Right hindlimb (tissue), 1 donor: ENCODE measurements around the gene PYDC1.
"Not testable (repeated sequence)": the region's sequence is repeated elsewhere in the genome, so short reads cannot be mapped to it uniquely, and the experiment has no call there.

ENCODE experiments used
- DNase-seq: peaks from one replicate; pipeline ENCODE4 v3.0.0-alpha.2; 2018

Gene PYDC1

DNA sequence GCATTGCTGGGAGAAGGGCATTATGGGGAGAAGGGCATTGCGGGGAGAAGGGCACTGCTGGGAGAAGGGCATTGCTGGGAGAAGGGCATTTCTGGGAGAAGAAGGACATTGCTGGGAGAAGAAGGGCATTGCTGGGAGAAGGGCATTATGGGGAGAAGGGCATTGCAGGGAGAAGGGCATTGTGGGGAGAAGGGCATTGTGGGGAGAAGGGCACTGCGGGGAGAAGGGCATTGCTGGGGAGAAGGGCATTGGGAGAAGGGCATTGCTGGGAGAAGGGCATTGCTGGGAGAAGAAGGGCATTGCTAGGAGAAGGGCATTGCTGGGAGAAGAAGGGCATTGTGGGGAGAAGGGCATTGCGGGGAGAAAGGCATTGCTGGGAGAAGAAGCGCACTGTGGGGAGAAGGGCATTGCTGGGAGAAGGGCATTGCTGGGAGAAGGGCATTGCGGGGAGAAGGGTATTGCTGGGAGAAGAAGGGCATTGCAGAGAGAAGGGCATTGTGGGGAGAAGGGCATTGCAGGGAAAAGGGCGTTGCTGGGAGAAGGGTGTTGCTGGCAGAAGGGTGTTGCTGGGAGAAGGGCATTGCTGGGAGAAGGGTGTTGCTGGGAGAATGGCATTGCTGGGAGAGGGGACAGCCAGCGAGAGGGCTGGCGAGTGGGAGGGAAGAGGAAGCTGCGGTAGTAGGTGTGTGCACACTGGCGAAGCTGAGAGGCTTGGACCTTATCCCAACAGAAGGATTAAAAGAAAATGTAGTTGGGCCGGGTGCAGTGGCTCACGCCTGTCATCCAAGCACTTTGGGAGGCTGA is 4.6 kb upstream of the PYDC1 start:
- no peak for DNase-seq

DNA sequence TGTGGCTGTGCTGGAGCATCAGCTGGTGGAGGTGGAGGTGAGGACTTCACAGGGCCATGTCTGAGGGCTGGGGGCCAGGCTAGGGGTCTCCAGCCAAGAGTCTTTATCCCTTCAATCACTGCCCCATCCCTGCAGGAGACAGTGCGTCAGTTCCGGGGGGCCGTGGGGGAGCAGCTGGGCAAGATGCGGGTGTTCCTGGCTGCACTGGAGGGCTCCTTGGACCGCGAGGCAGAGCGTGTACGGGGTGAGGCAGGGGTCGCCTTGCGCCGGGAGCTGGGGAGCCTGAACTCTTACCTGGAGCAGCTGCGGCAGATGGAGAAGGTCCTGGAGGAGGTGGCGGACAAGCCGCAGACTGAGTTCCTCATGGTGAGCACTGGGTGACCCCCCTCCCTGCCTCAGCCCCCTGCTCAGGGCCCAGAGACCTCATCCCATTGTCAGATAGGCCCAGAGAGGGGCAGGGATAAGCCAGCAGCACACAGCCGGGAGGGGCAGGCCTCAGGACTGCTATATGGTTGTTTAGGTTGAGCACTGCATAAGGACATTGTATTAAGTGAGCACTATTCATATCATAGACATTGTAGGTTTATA is 2.3 kb upstream of the PYDC1 start:
- DNase-seq, result no peak

- DNase-seq, result no peak
These were observed 198 bp upstream of the PYDC1 start for GRCh38 chr16:31217136-31217530.

DNA sequence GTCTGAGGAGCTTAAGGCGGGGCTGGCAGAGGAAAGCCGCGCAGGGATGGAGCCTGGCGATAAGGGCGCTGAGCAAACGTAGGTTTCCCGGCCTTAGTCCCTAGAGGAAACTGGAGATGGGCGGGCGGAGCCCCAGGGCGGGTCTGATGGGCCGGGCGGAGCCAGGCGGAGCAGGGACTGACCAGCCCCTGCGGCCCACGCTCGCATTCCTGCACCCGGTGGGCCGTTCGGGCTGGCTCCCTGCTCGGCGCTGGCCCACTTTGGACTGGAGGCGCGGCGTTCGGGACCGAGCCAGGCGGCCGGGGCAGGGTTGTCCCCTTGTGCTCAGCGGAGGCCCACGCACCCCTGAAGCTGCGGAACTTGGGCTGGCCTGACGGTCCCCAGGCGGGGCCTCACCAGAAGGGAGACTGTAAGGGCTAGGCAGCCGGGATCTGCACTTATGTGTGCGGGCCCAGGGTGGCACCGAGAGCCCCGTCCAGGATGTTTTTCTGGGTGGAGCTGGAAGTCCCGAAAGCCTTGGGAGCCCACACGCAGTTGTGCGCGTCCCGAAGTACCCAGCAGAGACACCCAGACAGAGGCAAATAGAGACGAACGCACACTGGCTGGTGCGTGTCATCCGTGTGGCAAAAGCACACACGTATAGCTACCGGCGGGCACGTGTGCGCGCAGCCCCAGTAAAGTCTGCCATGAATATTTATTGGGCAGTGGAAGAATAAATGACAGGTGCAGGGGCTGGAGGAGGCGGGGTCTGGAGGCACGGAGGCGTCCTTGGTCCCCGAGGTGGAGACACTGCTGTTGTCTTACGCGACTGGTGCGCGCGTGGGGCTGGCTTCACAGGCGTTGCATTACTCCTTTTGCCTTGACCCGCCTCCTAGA is 1.4 kb downstream of the PYDC1 start:
- no peak for DNase-seq

- DNase-seq, result peak; percentile 48
These were observed 2.1 kb downstream of the PYDC1 start for GRCh38 chr16:31214708-31215286.

DNA sequence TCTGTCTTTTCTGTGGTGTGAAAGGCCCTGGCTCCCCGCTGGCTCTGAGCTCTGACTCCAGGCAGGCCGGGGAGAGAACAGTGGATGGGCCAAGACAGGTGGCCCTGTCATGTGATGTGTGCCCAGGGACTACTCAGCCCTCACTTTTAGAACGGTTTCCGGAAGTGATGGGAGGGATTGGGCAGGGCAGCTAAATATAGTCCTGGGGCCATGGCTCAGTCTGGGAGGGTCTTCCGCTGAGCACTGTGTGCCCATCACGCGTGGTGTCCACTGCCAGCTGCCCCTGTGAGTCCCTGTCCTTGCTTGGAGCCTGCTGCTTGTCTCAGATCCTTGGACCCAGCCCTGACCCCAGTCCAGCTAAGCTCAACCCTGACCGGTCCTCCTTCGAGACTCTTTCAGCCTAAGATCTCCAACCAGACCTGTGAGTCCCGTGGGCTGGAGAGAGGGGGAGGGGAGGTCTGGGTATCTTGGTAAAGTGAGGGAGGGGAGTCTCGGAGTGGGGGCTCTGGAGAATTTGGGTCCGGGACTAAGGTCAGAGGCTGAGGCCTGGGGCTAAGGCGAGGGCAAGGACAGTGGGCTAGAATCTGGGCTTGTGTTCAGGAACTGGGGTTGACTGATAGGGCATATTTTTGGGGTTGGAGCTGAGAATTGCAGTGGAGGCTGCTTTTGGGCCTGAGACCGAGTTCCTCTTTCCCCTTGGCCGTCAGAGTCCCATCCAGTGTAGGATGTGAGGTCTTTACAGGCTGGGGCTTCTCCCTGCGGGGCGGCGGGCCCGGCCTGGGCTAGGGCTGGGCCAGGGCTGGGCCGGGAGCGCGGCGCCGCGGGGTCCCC is 2.8 kb downstream of the PYDC1 start, which contains the start of gene TRIM72:
Gene TRIM72, plus strand, starts transcription at position 243 of the 831 bp plus-strand sequence. CDS start 620 bp downstream, outside the sequence.
- DNase-seq, result peak; percentile 84

GRCh38 chr16:31213342-31213741 is 3.6 kb downstream of the PYDC1 start:
- DNase-seq, result no peak

DNA sequence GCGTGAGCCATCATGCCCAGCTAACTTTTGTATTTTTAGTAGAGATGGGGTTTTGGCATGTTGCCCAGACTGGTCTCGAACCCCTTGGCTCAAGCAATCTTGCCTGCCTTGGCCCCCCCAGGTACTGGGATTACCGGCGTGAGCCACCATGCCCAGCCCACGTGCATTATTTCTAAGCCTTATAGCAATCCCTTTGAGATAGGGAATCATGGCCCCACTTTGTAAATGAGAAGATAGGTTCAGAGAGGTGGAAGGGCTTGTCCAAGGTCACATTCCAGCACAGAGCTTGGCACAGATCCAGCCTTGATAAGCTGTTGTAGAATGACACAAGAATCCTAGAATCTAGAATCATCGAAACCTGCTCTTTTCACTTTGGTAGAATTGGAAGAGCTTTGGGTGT is 10.2 kb downstream of the PYDC1 start:
- DNase-seq, result no peak

DNA sequence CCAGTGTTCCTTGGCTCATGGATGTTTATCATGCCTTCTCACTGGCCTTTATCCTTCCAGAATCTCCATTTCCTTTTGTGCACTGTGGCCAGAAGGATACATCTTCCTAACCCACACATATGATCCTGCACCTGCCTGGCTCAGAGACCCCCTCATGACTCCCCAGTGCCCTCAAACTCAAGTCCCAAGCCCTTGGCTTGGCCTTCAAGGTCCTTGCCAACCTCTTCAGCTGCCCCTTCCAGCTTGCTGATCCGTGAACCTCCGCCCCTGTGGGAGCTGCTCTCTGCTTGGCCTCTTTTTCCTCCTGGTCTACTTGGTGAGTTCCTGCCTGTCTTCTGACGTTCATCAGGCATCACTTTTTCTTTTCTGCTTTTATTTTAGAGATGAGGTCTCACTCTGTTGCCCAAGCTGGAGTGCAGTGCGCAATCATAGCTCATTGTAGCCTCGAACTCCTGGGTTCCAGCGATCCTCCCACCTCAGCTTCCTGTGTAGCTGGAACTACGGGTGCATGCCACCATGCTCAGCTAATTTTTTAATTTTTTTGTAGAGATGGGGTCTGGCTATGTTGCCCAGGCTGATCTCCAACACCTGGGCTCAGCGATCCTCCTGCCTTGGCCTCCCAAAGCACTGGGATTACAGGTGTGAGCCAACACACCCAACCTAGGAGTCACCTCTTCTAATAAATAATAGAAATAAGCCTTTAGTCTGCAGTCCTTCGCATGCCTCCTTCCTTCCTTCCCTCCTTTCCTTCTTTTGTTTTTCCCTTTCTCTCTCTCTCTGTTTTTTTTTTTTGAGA is 11.9 kb downstream of the PYDC1 start:
- DNase-seq, result no peak

GRCh38 chr16:31202414-31203375 is 14.2 kb downstream of the PYDC1 start, which contains the start of gene PYCARD:
Gene PYCARD, minus strand, starts transcription at chr16:31202760. Its CDS starts 70 bp downstream, at chr16:31202690.
- DNase-seq, result peak; percentile 69

DNA sequence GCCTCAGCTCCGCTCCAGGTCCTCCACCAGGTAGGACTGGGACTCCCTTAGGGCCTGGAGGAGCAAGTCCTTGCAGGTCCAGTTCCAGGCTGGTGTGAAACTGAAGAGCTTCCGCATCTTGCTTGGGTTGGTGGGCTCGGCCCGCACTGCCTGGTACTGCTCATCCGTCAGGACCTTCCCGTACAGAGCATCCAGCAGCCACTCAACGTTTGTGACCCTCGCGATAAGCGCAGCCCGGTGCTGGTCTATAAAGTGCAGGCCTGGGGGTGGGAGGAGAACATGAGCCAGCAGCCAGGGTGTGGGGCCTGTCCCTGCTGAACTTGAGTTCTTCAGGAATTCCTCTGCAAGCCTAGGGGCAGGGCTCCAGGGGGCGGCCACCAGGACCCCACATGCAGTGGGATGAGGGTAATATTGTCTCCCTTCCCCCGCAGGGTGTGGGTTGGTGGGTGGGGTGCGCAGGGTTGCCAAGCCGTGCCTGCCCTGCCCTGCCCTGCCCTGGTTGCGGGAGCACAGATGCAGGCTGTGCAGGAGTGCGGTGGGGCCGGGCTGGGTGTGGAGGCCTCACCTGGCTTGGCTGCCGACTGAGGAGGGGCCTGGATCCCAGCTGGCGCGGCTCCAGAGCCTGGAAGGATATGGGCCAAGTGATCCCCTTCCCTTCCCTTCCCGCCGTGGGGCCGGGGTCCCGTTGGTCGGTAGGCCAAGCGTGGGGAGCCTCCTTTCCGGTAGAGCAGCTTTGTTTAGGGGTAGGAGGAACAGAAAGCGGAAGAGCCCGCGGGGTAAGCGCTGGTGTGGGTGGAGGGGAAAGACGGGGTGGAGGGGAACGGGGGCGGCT is 15.1 kb downstream of the PYDC1 start:
- peak; percentile 42 for DNase-seq

GRCh38 chr16:31200821-31201568 is 15.9 kb downstream of the PYDC1 start:
- no peak for DNase-seq

- not testable (repeated sequence) for DNase-seq
These were observed 16.8 kb downstream of the PYDC1 start for GRCh38 chr16:31200111-31200510.

GRCh38 chr16:31199430-31200041 is 17.4 kb downstream of the PYDC1 start:
- no peak for DNase-seq

DNA sequence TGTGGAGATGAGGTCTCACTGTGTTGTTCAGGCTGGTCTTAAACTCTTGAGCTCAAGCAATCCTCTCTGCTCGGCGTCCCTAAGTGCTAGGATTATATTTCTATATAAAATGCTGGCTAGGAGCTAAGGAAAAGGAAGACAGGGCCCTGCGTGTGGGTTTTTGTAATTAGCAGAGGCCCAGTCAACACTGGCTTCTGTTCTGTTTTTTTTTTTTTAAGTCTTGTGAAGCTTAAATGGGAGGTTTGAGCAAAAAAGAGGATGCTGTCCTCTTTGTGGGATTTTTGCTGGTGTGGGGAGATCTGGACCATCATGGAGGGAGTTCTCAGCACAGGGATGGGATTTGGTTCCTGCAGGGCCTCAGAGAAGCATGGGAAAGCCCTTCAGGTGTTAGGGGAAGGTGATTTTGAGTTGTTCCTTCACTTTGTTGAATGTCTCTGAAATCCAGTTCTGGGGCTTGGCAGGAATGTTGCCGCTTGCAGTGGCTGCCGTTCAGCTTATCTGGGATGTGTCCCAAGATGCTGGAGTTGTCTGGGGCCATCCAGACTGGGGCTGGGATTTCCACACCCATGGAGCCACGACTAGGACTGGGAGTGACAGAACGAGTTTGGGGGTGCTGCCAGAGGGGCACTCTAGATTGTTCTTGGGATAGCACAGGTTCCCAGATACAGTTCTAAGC is 18.6 kb downstream of the PYDC1 start:
- no peak for DNase-seq

- no peak for DNase-seq
These were observed 20.4 kb downstream of the PYDC1 start for GRCh38 chr16:31196324-31197088.
